DOHH2 (cell line): Measurements from ENCODE around the gene ILKAP.

ENCODE experiments used
- EZH2phosphoT487 ChIP-seq: fragments of 200-600 bp; sonication (generic); IDR thresholded peaks from 2 replicates; pipeline ENCODE4 v1.6.1; 2017; ENCODE audit warnings: borderline replicate concordance, mild to moderate bottlenecking, antibody characterized with exemption, low read length, moderate library complexity, mixed read lengths
- TF ChIP-seq, protein P1 (sequence below): fragments of 200-600 bp; sonication (generic); IDR thresholded peaks from one replicate; pipeline ENCODE4 v1.5.1; 2014; ENCODE audit warnings: antibody characterized with exemption, mild to moderate bottlenecking, low read depth, low read length; ENCODE audit not compliant: poor library complexity, severe bottlenecking

DNA sequence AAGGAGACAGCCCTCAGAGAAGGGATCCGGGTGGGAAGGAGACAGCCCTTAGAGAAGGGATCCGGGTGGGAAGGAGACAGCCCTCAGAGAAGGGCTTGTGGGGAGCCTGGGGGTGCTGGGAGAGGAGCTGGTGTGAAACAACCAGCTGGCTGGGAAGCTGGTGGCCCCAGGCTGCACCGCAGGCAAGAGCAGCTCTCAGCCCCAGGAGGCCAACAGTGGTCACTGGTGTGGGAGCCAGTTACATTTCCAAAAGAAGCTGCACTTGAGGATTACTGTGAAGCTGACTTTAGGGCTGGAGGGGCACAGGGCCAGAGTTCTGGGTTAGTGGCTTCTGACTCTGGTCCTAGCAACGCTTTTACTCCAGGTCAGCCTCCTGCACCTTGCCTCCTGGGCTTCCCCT lies 33.1 kb upstream of the ILKAP start:
- TF ChIP-seq, protein P1, sequence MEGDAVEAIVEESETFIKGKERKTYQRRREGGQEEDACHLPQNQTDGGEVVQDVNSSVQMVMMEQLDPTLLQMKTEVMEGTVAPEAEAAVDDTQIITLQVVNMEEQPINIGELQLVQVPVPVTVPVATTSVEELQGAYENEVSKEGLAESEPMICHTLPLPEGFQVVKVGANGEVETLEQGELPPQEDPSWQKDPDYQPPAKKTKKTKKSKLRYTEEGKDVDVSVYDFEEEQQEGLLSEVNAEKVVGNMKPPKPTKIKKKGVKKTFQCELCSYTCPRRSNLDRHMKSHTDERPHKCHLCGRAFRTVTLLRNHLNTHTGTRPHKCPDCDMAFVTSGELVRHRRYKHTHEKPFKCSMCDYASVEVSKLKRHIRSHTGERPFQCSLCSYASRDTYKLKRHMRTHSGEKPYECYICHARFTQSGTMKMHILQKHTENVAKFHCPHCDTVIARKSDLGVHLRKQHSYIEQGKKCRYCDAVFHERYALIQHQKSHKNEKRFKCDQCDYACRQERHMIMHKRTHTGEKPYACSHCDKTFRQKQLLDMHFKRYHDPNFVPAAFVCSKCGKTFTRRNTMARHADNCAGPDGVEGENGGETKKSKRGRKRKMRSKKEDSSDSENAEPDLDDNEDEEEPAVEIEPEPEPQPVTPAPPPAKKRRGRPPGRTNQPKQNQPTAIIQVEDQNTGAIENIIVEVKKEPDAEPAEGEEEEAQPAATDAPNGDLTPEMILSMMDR = no peak
- no peak for TF ChIP-seq EZH2phosphoT487
